ENCODE data around the gene FGF4.

Gene FGF4

DNA sequence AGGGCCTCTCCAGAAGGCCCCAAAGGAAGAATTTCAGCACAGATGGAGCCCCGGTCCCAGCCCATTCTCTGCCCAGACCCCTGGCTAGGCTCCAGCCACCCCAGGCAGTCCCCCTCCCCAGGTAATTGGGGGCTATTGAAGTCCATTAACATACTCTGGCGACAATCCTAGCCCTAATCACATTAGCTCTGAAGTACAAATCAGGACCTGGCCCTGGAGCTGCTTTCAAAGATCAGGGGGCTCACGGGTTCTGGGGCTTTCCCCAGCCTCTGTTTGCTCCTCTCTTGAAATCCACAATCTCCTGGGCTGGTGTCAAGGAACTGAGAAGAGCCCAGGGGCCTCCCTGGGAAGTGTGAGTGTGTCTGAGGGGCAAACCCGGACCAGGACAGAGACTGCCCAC lies 22.3 kb downstream of the FGF4 start:
- H3K27me3 ChIP-seq (ENCODE audit: insufficient read depth, low read length), result no peaks in the 10 kb centered on the region
- H3K79me2 ChIP-seq (ENCODE audit: control insufficient read depth, insufficient read depth, low read length, poor library complexity), result no peaks in the 10 kb centered on the region
- no peak overlapping the region for H3K4ac ChIP-seq (ENCODE audit: low read depth, low read length)
- H3K79me1 ChIP-seq (ENCODE audit: low read length), result peaks cover 1% of the 10 kb centered on the region
- H2AFZ ChIP-seq (ENCODE audit: insufficient read depth, low read length, poor library complexity), result no peak overlapping the region
- H3K18ac ChIP-seq (ENCODE audit: low read length), result no peak overlapping the region
- H3K4me1 ChIP-seq (ENCODE audit: control insufficient read depth in 1 of 2, insufficient read depth in 2 of 2, low read length in 2 of 2), result no peaks in the 10 kb centered on the region
- H2BK12ac ChIP-seq (ENCODE audit: low read length), result no peak overlapping the region
- H3K27ac ChIP-seq (ENCODE audit: low read depth, low read length), result no peak overlapping the region
- no peak overlapping the region for H2BK5ac ChIP-seq (ENCODE audit: low read depth, low read length, poor library complexity)
- no peak overlapping the region for H3K14ac ChIP-seq (ENCODE audit: low read length)
- no peak overlapping the region for H4K8ac ChIP-seq (ENCODE audit: low read depth, low read length)
- no peak overlapping the region for H4K12ac ChIP-seq (ENCODE audit: low read depth, low read length)
- H2BK120ac ChIP-seq (ENCODE audit: insufficient read depth, low read length, poor library complexity), result no peak overlapping the region
- H3K4me2 ChIP-seq (ENCODE audit: low read length), result no peak overlapping the region
- DNase-seq, result no peak
- H3K9ac ChIP-seq (ENCODE audit: low read length), result no peak overlapping the region
- H3K9me3 ChIP-seq (ENCODE audit: insufficient read depth, low read depth, low read length), result peaks cover 5% of the 10 kb centered on the region
- no CpG with 5 or more reads among the region's 4 CpGs for WGBS (ENCODE audit: extremely low coverage, insufficient coverage, insufficient read length)
- H2AK5ac ChIP-seq (ENCODE audit: low read length), result no peak overlapping the region
- H3K36me3 ChIP-seq (ENCODE audit: control insufficient read depth in 1 of 2, insufficient read depth in 2 of 2, low read length in 2 of 2), result no peaks in the 10 kb centered on the region
- H3K23ac ChIP-seq (ENCODE audit: low read length), result no peak overlapping the region
- H3K4me3 ChIP-seq (ENCODE audit: low read depth, low read length), result no peak overlapping the region
- no peak overlapping the region for H4K91ac ChIP-seq (ENCODE audit: low read depth, low read length)

DNA sequence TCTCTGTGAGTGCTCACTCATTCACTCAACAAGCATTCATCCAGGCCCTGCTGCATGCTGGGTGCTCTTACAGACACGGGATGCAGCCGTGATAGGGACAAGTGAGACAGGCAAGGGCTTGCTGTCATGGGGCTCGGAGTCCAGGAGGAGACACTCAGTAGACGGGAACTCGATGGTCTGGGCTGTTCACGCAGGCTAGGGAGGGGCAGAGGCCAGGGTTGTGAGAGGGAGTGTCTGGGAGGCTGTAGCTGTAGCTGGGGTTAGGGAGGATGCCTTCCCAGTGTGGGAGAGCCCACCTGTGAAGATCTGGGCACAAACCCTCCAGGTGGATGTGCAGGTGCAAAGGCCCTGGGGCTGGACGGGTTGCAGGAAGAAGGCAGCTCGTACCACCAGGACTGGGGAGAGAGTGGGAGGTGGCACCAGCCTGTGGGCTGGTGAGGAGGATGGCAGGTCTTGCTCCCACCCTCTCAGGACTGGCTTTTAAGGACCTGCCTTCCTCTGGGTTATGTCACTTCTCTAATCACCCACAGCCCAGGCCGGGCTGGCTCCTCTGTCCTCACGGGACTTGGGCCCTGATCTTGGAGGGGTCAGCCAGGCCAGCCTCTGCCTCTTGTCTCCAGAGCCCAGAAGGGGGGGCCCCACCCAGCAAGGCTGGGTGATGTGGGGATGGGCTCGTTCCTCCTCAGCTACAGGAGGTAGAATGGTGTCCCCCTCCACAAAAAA lies 24.1 kb downstream of the FGF4 start:
- Histone ChIP-seq H3K4me2 (ENCODE audit: low read length) (no peak overlapping the region), H3K14ac (ENCODE audit: low read length) (no peak overlapping the region), H2BK12ac (ENCODE audit: low read length) (no peak overlapping the region), H3K36me3 (ENCODE audit: control insufficient read depth in 1 of 2, insufficient read depth in 2 of 2, low read length in 2 of 2) (no peaks in the 10 kb centered on the region), H4K91ac (ENCODE audit: low read depth, low read length) (no peak overlapping the region), H2BK5ac (ENCODE audit: low read depth, low read length, poor library complexity) (no peak overlapping the region), H4K12ac (ENCODE audit: low read depth, low read length) (no peak overlapping the region), H3K79me2 (ENCODE audit: control insufficient read depth, insufficient read depth, low read length, poor library complexity) (no peaks in the 10 kb centered on the region), H2AK5ac (ENCODE audit: low read length) (no peak overlapping the region), H3K9ac (ENCODE audit: low read length) (no peak overlapping the region), H3K4me1 (ENCODE audit: control insufficient read depth in 1 of 2, insufficient read depth in 2 of 2, low read length in 2 of 2) (peaks cover 5 to 11% of the 10 kb centered on the region in 2 experiments), H2BK120ac (ENCODE audit: insufficient read depth, low read length, poor library complexity) (no peak overlapping the region), H3K23ac (ENCODE audit: low read length) (no peak overlapping the region), H2AFZ (ENCODE audit: insufficient read depth, low read length, poor library complexity) (no peak overlapping the region), H3K9me3 (ENCODE audit: insufficient read depth, low read depth, low read length) (peaks cover 5% of the 10 kb centered on the region), H3K79me1 (ENCODE audit: low read length) (peaks cover 6% of the 10 kb centered on the region), H3K4ac (ENCODE audit: low read depth, low read length) (no peak overlapping the region), H3K27me3 (ENCODE audit: insufficient read depth, low read length) (no peaks in the 10 kb centered on the region), H3K27ac (ENCODE audit: low read depth, low read length) (no peak overlapping the region), H4K8ac (ENCODE audit: low read depth, low read length) (no peak overlapping the region), H3K18ac (ENCODE audit: low read length) (no peak overlapping the region), H3K4me3 (ENCODE audit: low read depth, low read length) (no peak overlapping the region)
- DNase-seq, result no peak
- WGBS (ENCODE audit: extremely low coverage, insufficient coverage, insufficient read length), result no CpG with 5 or more reads among the region's 11 CpGs

DNA sequence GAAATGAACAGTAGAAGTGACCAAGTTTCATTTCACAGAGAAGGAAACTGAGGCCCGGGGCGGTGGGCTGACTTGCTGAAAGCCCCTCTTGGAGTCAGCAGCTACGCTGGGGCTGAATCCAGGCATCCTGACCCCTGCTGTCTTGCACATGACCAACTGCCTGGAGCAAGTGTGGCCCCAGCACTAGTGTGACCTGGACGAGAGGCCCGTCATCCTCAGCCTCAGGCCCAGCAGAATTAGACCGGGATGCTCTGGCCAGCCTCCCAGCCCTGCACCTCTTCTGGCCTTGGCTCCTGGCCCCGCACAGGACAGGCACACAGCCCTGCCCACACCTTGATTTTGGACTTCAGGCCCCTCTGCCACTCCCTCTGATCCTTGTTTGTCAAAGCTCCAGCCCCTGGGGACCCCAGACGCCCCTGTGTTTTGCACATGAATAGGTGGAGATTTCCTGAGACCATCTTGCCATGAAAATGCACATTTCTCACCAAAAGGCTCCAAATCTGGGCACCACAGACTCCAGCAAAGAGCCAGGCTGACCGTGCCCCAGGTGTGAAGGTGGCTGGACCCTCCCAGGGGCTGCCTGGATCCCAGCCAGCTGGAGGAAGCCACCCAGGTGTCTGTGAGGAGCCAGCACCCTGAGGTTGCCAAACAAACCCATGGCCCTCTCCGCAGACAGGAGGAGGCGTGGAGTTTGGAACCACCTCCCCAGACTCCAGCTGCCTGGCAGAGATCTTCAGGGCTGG lies 24.9 kb downstream of the FGF4 start:
- no CpG with 5 or more reads among the region's 11 CpGs for WGBS (ENCODE audit: extremely low coverage, insufficient coverage, insufficient read length)

DNA sequence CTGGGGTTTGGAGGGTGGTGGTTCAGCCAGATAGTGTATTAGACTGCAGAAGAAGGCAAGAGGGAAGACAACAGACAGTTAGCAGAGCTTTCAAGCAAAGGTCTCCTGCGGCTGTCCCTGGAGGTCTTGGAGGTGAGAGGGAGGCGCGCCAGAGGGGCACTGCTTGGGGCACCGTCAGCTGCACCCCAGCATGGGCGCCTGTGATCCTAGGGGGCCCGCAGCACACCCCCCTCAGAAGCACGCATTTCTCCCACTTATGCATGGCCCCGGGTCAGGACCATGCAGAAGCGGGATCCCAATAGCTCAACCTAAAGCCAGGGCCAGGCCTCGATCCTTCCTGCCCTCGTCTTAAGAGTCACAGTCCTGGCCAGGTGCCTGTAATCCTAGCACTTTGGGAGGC lies 26.5 kb downstream of the FGF4 start:
- no peak overlapping the region for H2AFZ ChIP-seq (ENCODE audit: insufficient read depth, low read length, poor library complexity)

More for the DNA sequence above, 24.9 kb downstream of the FGF4 start:
- H3K27ac ChIP-seq (ENCODE audit: low read depth, low read length), result no peak overlapping the region
- no peak overlapping the region for H3K9ac ChIP-seq (ENCODE audit: low read length)
- peaks cover 5% of the 10 kb centered on the region for H3K9me3 ChIP-seq (ENCODE audit: insufficient read depth, low read depth, low read length)
- H2BK12ac ChIP-seq (ENCODE audit: low read length), result no peak overlapping the region
- peaks cover 13 to 18% of the 10 kb centered on the region in 2 experiments for H3K4me1 ChIP-seq (ENCODE audit: control insufficient read depth in 1 of 2, insufficient read depth in 2 of 2, low read length in 2 of 2)
- no peak overlapping the region for H3K23ac ChIP-seq (ENCODE audit: low read length)
- H2AK5ac ChIP-seq (ENCODE audit: low read length), result no peak overlapping the region
- no peaks in the 10 kb centered on the region for H3K36me3 ChIP-seq (ENCODE audit: control insufficient read depth in 1 of 2, insufficient read depth in 2 of 2, low read length in 2 of 2)
- H3K14ac ChIP-seq (ENCODE audit: low read length), result no peak overlapping the region
- H4K91ac ChIP-seq (ENCODE audit: low read depth, low read length), result no peak overlapping the region
- no peak overlapping the region for H3K4ac ChIP-seq (ENCODE audit: low read depth, low read length)
- H4K8ac ChIP-seq (ENCODE audit: low read depth, low read length), result no peak overlapping the region
- H4K12ac ChIP-seq (ENCODE audit: low read depth, low read length), result no peak overlapping the region
- H3K79me1 ChIP-seq (ENCODE audit: low read length), result peaks cover 12% of the 10 kb centered on the region
- H3K27me3 ChIP-seq (ENCODE audit: insufficient read depth, low read length), result no peaks in the 10 kb centered on the region
- H3K4me2 ChIP-seq (ENCODE audit: low read length), result no peak overlapping the region
- no peak for DNase-seq
- no peak overlapping the region for H2BK5ac ChIP-seq (ENCODE audit: low read depth, low read length, poor library complexity)
- no peaks in the 10 kb centered on the region for H3K79me2 ChIP-seq (ENCODE audit: control insufficient read depth, insufficient read depth, low read length, poor library complexity)
- H2AFZ ChIP-seq (ENCODE audit: insufficient read depth, low read length, poor library complexity), result no peak overlapping the region
- no peak overlapping the region for H3K18ac ChIP-seq (ENCODE audit: low read length)
- no peak overlapping the region for H3K4me3 ChIP-seq (ENCODE audit: low read depth, low read length)
- H2BK120ac ChIP-seq (ENCODE audit: insufficient read depth, low read length, poor library complexity), result no peak overlapping the region

More for the DNA sequence above, 26.5 kb downstream of the FGF4 start:
- no peak overlapping the region for H3K27ac ChIP-seq (ENCODE audit: low read depth, low read length)
- H3K14ac ChIP-seq (ENCODE audit: low read length), result no peak overlapping the region
- no peaks in the 10 kb centered on the region for H3K27me3 ChIP-seq (ENCODE audit: insufficient read depth, low read length)
- H2BK12ac ChIP-seq (ENCODE audit: low read length), result no peak overlapping the region
- no peak overlapping the region for H3K9ac ChIP-seq (ENCODE audit: low read length)
- no peak overlapping the region for H3K4me2 ChIP-seq (ENCODE audit: low read length)
- H3K79me1 ChIP-seq (ENCODE audit: low read length), result peaks cover 15% of the 10 kb centered on the region
- H4K12ac ChIP-seq (ENCODE audit: low read depth, low read length), result no peak overlapping the region
- H3K79me2 ChIP-seq (ENCODE audit: control insufficient read depth, insufficient read depth, low read length, poor library complexity), result no peaks in the 10 kb centered on the region
- H2AK5ac ChIP-seq (ENCODE audit: low read length), result no peak overlapping the region
- no peak overlapping the region for H3K4ac ChIP-seq (ENCODE audit: low read depth, low read length)
- no peak overlapping the region for H2BK5ac ChIP-seq (ENCODE audit: low read depth, low read length, poor library complexity)
- H3K9me3 ChIP-seq (ENCODE audit: insufficient read depth, low read depth, low read length), result peaks cover 5% of the 10 kb centered on the region
- no peak overlapping the region for H4K8ac ChIP-seq (ENCODE audit: low read depth, low read length)
- H4K91ac ChIP-seq (ENCODE audit: low read depth, low read length), result no peak overlapping the region
- no peak for DNase-seq
- no CpG with 5 or more reads among the region's 11 CpGs for WGBS (ENCODE audit: extremely low coverage, insufficient coverage, insufficient read length)
- no peak overlapping the region for H2BK120ac ChIP-seq (ENCODE audit: insufficient read depth, low read length, poor library complexity)
- no peak overlapping the region for H3K4me3 ChIP-seq (ENCODE audit: low read depth, low read length)
- H3K4me1 ChIP-seq (ENCODE audit: control insufficient read depth in 1 of 2, insufficient read depth in 2 of 2, low read length in 2 of 2), result peaks cover 15 to 24% of the 10 kb centered on the region in 2 experiments
- H3K23ac ChIP-seq (ENCODE audit: low read length), result no peak overlapping the region
- no peaks in the 10 kb centered on the region for H3K36me3 ChIP-seq (ENCODE audit: control insufficient read depth in 1 of 2, insufficient read depth in 2 of 2, low read length in 2 of 2)
- H3K18ac ChIP-seq (ENCODE audit: low read length), result no peak overlapping the region

All from trophoblast cell (in vitro differentiated cells and primary cell).